Measurements from ENCODE around the gene MRC2.

The MRC2 gene

DNA sequence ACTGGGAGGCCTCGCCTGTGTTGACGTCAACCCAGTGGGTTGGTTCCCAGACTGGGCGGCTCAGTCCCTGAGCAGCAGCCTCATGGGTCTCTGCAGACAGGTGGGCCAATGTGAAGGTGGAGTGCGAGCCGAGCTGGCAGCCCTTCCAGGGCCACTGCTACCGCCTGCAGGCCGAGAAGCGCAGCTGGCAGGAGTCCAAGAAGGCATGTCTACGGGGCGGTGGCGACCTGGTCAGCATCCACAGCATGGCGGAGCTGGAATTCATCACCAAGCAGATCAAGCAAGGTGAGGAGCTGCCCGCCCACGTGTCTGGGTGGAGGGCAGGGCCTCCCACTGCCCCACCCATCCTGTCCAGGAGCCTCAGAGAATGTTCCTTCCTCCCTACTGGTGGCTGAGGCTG lies 44.1 kb downstream of the MRC2 start:
- no peak for TF ChIP-seq POLR2AphosphoS5 (IDR thresholded peaks at IDR 0.05; ENCODE audit: low read depth, low read length)
- TF ChIP-seq TAF1 (IDR thresholded peaks at IDR 0.05; ENCODE audit: borderline replicate concordance, insufficient read depth, low read length), result no peak
- no peak for TF ChIP-seq SIN3A (IDR thresholded peaks at IDR 0.05; ENCODE audit: borderline replicate concordance, insufficient read depth, low read length)
- TF ChIP-seq FOXP2 (optimal IDR thresholded peaks at IDR 0.05; ENCODE audit: borderline replicate concordance, extremely low read depth, extremely low read length, insufficient read depth), result no peak
- TF ChIP-seq, protein P1, sequence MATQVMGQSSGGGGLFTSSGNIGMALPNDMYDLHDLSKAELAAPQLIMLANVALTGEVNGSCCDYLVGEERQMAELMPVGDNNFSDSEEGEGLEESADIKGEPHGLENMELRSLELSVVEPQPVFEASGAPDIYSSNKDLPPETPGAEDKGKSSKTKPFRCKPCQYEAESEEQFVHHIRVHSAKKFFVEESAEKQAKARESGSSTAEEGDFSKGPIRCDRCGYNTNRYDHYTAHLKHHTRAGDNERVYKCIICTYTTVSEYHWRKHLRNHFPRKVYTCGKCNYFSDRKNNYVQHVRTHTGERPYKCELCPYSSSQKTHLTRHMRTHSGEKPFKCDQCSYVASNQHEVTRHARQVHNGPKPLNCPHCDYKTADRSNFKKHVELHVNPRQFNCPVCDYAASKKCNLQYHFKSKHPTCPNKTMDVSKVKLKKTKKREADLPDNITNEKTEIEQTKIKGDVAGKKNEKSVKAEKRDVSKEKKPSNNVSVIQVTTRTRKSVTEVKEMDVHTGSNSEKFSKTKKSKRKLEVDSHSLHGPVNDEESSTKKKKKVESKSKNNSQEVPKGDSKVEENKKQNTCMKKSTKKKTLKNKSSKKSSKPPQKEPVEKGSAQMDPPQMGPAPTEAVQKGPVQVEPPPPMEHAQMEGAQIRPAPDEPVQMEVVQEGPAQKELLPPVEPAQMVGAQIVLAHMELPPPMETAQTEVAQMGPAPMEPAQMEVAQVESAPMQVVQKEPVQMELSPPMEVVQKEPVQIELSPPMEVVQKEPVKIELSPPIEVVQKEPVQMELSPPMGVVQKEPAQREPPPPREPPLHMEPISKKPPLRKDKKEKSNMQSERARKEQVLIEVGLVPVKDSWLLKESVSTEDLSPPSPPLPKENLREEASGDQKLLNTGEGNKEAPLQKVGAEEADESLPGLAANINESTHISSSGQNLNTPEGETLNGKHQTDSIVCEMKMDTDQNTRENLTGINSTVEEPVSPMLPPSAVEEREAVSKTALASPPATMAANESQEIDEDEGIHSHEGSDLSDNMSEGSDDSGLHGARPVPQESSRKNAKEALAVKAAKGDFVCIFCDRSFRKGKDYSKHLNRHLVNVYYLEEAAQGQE (IDR thresholded peaks at IDR 0.05; ENCODE audit: insufficient read depth in 1 of 2, low read depth in 2 of 2, low read length in 2 of 2), result no peak

DNA sequence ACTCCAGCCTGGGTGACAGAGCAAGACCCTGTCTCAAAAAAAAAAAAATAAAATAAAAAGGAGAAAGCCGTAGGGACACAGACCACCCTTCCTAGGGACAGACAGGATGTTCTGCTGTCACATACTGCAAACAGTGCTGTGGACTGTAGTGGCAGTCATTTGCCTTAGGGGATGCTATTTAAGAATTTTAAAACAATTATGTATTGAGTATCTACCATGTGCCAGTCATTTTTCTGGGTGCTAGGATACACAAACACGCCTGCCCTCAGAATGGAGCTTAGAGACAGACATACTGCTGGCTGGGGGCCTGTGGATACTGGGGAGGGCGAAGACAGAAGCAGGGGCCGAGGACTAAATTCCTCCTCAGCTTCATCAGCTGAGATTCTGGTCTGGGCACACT lies 45.5 kb downstream of the MRC2 start:
- TF ChIP-seq POLR2AphosphoS5 (IDR thresholded peaks at IDR 0.05; ENCODE audit: low read depth, low read length) (no peak), SIN3A (IDR thresholded peaks at IDR 0.05; ENCODE audit: borderline replicate concordance, insufficient read depth, low read length) (no peak), TAF1 (IDR thresholded peaks at IDR 0.05; ENCODE audit: borderline replicate concordance, insufficient read depth, low read length) (no peak)

DNA sequence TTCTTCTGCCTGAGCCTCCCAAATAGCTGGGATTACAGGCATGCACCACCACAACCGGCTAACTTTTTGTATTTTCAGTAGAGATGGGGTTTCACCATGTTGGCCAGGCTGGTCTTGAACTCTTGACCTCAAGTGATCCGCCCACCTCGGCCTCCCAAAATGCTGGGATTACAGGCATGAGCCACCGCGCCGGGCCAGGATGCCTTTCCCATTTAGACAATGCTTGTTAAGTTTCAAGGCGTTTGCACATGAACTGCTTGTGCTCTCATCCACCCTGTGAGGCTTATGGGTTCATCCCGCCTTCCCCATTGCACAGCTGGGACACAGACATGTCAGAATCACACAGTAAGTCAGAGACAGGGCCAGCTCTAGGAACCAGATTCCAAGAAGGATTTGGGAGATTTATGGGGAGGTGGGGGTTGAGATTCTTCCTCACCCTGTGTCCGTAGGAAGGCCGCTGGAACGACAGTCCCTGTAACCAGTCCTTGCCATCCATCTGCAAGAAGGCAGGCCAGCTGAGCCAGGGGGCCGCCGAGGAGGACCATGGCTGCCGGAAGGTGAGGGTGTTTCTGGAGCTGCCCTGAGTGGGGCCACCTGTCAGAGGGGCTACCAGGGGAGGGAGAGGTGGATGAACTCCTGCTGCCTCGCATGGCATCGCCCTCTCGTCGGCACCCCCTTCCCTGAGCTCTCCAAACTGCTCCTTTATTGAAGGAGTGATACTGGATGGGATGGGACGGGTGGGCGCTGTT lies 46.3 kb downstream of the MRC2 start:
- TF ChIP-seq TAF1 (IDR thresholded peaks at IDR 0.05; ENCODE audit: borderline replicate concordance, insufficient read depth, low read length) (no peak), FOXP2 (optimal IDR thresholded peaks at IDR 0.05; ENCODE audit: borderline replicate concordance, extremely low read depth, extremely low read length, insufficient read depth) (no peak), POLR2AphosphoS5 (IDR thresholded peaks at IDR 0.05; ENCODE audit: low read depth, low read length) (no peak), SIN3A (IDR thresholded peaks at IDR 0.05; ENCODE audit: borderline replicate concordance, insufficient read depth, low read length) (no peak)
- TF ChIP-seq, protein P1 (IDR thresholded peaks at IDR 0.05; ENCODE audit: insufficient read depth in 1 of 2, low read depth in 2 of 2, low read length in 2 of 2), result no peak

DNA sequence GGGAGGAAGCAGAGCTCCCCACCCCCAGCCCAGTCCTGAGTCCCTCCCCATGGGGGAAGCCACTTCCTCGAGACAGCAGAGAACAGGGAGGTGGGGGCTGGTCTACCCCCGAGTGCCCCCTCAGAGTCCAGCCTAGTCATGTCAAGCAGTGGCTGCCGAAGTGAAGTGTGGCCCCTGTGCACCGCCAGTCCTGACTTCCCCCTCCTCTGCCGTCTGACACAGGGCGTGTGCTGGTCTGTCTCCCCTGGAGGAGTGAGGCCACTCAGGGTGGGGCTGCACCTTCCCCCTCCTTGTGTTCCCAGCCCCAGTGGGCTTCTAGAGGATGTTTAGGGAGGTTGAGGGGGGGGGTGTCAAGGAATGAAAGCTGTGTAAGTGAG lies 46.9 kb downstream of the MRC2 start:
- TF ChIP-seq, protein P1 (IDR thresholded peaks at IDR 0.05; ENCODE audit: insufficient read depth in 1 of 2, low read depth in 2 of 2, low read length in 2 of 2), result no peak
- TF ChIP-seq SIN3A (IDR thresholded peaks at IDR 0.05; ENCODE audit: borderline replicate concordance, insufficient read depth, low read length), result no peak
- TF ChIP-seq FOXP2 (optimal IDR thresholded peaks at IDR 0.05; ENCODE audit: borderline replicate concordance, extremely low read depth, extremely low read length, insufficient read depth), result no peak
- TF ChIP-seq POLR2AphosphoS5 (IDR thresholded peaks at IDR 0.05; ENCODE audit: low read depth, low read length), result no peak
- no peak for TF ChIP-seq TAF1 (IDR thresholded peaks at IDR 0.05; ENCODE audit: borderline replicate concordance, insufficient read depth, low read length)

DNA sequence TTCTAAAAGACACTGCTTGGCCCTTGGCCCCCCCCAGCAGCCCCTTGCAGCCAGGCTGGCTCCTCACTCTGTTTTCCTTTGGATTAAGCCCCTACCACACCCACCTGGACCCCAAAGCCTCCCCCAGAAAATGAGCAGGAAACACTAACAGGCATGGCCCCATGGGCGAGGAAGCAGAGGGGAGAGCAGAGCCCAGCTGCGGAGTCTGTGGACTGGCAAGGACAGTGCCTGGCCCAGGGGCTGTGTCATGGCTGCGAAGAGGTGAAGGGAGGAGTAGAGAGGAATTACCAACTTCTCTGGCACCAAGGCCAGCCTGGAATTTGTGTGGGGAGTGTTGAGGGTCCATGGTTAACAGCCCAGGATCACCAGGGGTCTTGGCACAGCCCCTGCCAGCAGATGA lies 47.4 kb downstream of the MRC2 start:
- TF ChIP-seq FOXP2 (optimal IDR thresholded peaks at IDR 0.05; ENCODE audit: borderline replicate concordance, extremely low read depth, extremely low read length, insufficient read depth) (no peak), TAF1 (IDR thresholded peaks at IDR 0.05; ENCODE audit: borderline replicate concordance, insufficient read depth, low read length) (no peak), SIN3A (IDR thresholded peaks at IDR 0.05; ENCODE audit: borderline replicate concordance, insufficient read depth, low read length) (no peak), POLR2AphosphoS5 (IDR thresholded peaks at IDR 0.05; ENCODE audit: low read depth, low read length) (no peak)
- TF ChIP-seq, protein P1 (IDR thresholded peaks at IDR 0.05; ENCODE audit: insufficient read depth in 1 of 2, low read depth in 2 of 2, low read length in 2 of 2), result no peak

All from PFSK-1 (cell line).